K562 (cell line): ENCODE data around the gene NMRAL1. TPM values are rescaled to one million over a fixed set of nuclear protein-coding genes. Genes with fewer than 3 reads are reported as not detected.

Source experiments
- NONO ChIP-seq, 2 experiments: fragments of 200-400 bp in 1 of 2; fragments of 450-650 bp in 1 of 2; formaldehyde crosslinking in 1 of 2; IDR thresholded peaks; 2 replicates each; pipeline ENCODE4 v1.6.1; 2017; ENCODE audit warnings: low read depth in 2 of 2, mild to moderate bottlenecking in 2 of 2, moderate library complexity in 2 of 2, low read length in 1 of 2
- POLR2AphosphoS5 ChIP-seq: IDR thresholded peaks from 2 replicates; pipeline ENCODE4 v1.6.1; 2011; ENCODE audit warnings: mild to moderate bottlenecking, low read depth, low read length, moderate library complexity; ENCODE audit not compliant: control insufficient read depth, insufficient read depth
- POLR3A ChIP-seq: IDR thresholded peaks from 2 replicates; pipeline ENCODE4 v1.6.1; 2011; ENCODE audit warnings: borderline replicate concordance, mild to moderate bottlenecking, moderate library complexity; ENCODE audit not compliant: insufficient read length, insufficient read depth; ENCODE audit errors: extremely low read depth
- PTRF ChIP-seq: fragments of 450-650 bp; IDR thresholded peaks from 2 replicates; pipeline ENCODE4 v1.6.1; 2016; ENCODE audit warnings: mild to moderate bottlenecking, missing genetic modification characterization, missing compliant biosample characterization
- RBM25 ChIP-seq: fragments of 200-400 bp; formaldehyde crosslinking; IDR thresholded peaks from 2 replicates; pipeline ENCODE4 v1.6.1; 2018; ENCODE audit warnings: low read length, low read depth, moderate library complexity; ENCODE audit not compliant: severe bottlenecking
- TCFL5 ChIP-seq: fragments of 250-450 bp; sonication (Bioruptor Pico); conservative IDR thresholded peaks from 2 replicates; pipeline ENCODE4 v1.6.1; 2021; ENCODE audit warnings: mild to moderate bottlenecking, moderate library complexity, matching md5 sums
- TOE1 ChIP-seq, 2 experiments: fragments of 450-650 bp in 1 of 2; sonication (generic) in 1 of 2; formaldehyde crosslinking in 1 of 2; IDR thresholded peaks; 2 replicates each; pipeline versions ENCODE4 v1.7.1 to v1.8.0; 2016 to 2022; ENCODE audit warnings: borderline replicate concordance in 2 of 2, mild to moderate bottlenecking in 2 of 2, antibody characterized with exemption in 1 of 2, inconsistent platforms in 1 of 2, low read depth in 1 of 2, missing genetic modification reagents in 1 of 2, moderate library complexity in 1 of 2
- ZNF23 ChIP-seq: fragments of 250-450 bp; sonication (Bioruptor Pico); IDR thresholded peaks from 2 replicates; pipeline ENCODE4 v1.4.0; 2020; ENCODE audit warnings: mild to moderate bottlenecking
- ZZZ3 ChIP-seq: fragments of 450-650 bp; IDR thresholded peaks from 2 replicates; pipeline ENCODE4 v1.6.1; 2016; ENCODE audit warnings: antibody characterized with exemption, mild to moderate bottlenecking, moderate library complexity
- polyA plus RNA-seq, 8 experiments: library from polyadenylated mRNA; depleted of rRNA in 4 of 8; stranded (reverse) in 5 of 8; unstranded in 3 of 8; fragments of >200 nt; fragmentation: Nextera tagmentation in 2 of 8; fragmentation: Illumina TruSeq in 1 of 8; extraction: Ambion mirVana in 2 of 8; extraction: Trizol in 1 of 8; gene quantifications; 2 replicates each; pipeline versions ENCODE4 v1.2.1 to v1.2.3, GENCODE V29; 2011 to 2014; ENCODE audit warnings: inconsistent platforms in 1 of 8, missing spikeins in 1 of 8
- total RNA-seq, 7 experiments: library from RNA; depleted of rRNA in 6 of 7; stranded (reverse); fragments of >200 nt in 6 of 7; fragmentation: Illumina TruSeq in 2 of 7; extraction: Trizol in 2 of 7; gene quantifications; 2 replicates each; pipeline versions ENCODE4 v1.2.1 to v1.2.3, GENCODE V29; 2011 to 2021; ENCODE audit warnings: low replicate concordance in 1 of 7
- TF ChIP-seq, protein P1 (sequence below): fragments of 450-650 bp; IDR thresholded peaks from 2 replicates; pipeline ENCODE4 v1.6.1; 2016
- TF ChIP-seq, protein P2 (sequence below): sonication (generic); IDR thresholded peaks from 2 replicates; pipeline ENCODE4 v1.6.1; 2016
- TF ChIP-seq, protein P3 (sequence below), 3 experiments: fragments of 200-800 bp in 1 of 3; fragments of 250-450 bp in 1 of 3; fragments of 450-650 bp in 1 of 3; sonication (Bioruptor Pico) in 1 of 3; sonication (Bioruptor generic) in 1 of 3; formaldehyde crosslinking in 1 of 3; IDR thresholded peaks; 2 replicates each; pipeline versions ENCODE4 v1.6.1 to v1.8.0; 2016 to 2022; ENCODE audit warnings: mild to moderate bottlenecking in 2 of 3, missing genetic modification characterization in 2 of 3, missing compliant biosample characterization in 1 of 3, moderate library complexity in 1 of 3
- TF ChIP-seq, protein P4 (sequence below), 2 experiments: IDR thresholded peaks; 2 replicates each; pipeline ENCODE4 v1.6.1; 2012; ENCODE audit warnings: improper control_type of control experiment in 2 of 2, low read depth in 2 of 2, low read length in 2 of 2, borderline replicate concordance in 1 of 2
- TF ChIP-seq, protein P5 (sequence below): sonication (generic); formaldehyde crosslinking; IDR thresholded peaks from 2 replicates; pipeline ENCODE4 v1.8.1; 2022; ENCODE audit warnings: missing genetic modification reagents

NMRAL1 gene
- total and polyA plus RNA-seq, 9 of the 15 experiments (the other 6 are each of a cell fraction or from before 2014, with no cell fraction given): 6.3 to 116 (median 63.2) TPM

DNA sequence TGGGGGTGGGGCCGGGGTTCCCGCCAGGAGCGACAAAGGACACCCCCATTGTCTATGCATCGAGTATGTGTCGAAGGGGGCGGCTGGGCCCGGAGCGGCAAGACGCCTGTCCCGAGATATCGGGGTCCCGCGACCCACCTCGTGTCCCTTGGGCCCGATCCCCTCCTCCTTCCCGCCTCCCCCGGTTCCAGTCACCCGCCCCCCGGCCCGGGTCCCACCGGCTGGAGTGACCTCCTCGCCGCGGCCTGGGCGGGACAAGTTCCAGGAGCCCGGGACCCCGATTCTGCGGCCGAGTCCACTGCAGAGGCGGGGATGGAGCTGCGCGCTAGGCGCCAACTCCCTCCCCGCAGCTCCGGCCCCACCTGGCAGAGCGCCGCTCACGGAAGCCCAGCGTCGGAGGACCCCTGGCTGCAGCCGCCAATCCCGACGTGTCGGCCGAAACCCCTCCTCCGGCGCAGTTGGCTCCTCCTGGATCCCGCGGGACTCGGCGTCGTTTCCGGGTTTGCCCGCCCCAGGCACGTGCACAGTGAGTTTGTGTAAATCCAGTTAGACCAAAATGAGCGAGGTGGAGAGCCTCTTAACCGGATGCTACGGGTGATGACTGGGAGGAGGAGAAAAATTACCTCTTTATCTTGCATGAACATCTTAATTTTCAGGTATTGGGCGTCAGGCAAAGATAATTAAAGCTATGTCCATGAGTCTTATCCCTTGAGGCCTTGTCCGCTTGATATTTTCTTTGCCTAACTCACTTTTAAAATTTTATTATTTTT lies at the start of gene NMRAL1 (continued):
- TF ChIP-seq POLR2AphosphoS5: peak; percentile 81
- TF ChIP-seq, protein P1, sequence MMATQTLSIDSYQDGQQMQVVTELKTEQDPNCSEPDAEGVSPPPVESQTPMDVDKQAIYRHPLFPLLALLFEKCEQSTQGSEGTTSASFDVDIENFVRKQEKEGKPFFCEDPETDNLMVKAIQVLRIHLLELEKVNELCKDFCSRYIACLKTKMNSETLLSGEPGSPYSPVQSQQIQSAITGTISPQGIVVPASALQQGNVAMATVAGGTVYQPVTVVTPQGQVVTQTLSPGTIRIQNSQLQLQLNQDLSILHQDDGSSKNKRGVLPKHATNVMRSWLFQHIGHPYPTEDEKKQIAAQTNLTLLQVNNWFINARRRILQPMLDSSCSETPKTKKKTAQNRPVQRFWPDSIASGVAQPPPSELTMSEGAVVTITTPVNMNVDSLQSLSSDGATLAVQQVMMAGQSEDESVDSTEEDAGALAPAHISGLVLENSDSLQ: peak; percentile 85
- TF ChIP-seq, protein P2, sequence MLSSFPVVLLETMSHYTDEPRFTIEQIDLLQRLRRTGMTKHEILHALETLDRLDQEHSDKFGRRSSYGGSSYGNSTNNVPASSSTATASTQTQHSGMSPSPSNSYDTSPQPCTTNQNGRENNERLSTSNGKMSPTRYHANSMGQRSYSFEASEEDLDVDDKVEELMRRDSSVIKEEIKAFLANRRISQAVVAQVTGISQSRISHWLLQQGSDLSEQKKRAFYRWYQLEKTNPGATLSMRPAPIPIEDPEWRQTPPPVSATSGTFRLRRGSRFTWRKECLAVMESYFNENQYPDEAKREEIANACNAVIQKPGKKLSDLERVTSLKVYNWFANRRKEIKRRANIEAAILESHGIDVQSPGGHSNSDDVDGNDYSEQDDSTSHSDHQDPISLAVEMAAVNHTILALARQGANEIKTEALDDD: peak; percentile 63; the same call in 1 of the 2 replicates
- TF ChIP-seq TCFL5 (CRISPR knock-in tag): no peak
- TF ChIP-seq RBM25: peak; percentile 76
- TF ChIP-seq NONO (IDR thresholded peaks at IDR 0.05; ENCODE audit: low read depth in 2 of 2, low read length in 1 of 2): peak; percentile 39 to 60; a peak in 2 of 4 replicates
- peak; percentile 77; the same call in 1 of the 2 replicates for TF ChIP-seq ZZZ3
- TF ChIP-seq, protein P3, sequence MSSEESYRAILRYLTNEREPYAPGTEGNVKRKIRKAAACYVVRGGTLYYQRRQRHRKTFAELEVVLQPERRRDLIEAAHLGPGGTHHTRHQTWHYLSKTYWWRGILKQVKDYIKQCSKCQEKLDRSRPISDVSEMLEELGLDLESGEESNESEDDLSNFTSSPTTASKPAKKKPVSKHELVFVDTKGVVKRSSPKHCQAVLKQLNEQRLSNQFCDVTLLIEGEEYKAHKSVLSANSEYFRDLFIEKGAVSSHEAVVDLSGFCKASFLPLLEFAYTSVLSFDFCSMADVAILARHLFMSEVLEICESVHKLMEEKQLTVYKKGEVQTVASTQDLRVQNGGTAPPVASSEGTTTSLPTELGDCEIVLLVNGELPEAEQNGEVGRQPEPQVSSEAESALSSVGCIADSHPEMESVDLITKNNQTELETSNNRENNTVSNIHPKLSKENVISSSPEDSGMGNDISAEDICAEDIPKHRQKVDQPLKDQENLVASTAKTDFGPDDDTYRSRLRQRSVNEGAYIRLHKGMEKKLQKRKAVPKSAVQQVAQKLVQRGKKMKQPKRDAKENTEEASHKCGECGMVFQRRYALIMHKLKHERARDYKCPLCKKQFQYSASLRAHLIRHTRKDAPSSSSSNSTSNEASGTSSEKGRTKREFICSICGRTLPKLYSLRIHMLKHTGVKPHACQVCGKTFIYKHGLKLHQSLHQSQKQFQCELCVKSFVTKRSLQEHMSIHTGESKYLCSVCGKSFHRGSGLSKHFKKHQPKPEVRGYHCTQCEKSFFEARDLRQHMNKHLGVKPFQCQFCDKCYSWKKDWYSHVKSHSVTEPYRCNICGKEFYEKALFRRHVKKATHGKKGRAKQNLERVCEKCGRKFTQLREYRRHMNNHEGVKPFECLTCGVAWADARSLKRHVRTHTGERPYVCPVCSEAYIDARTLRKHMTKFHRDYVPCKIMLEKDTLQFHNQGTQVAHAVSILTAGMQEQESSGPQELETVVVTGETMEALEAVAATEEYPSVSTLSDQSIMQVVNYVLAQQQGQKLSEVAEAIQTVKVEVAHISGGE (CRISPR knock-in tag; IDR thresholded peaks at IDR 0.05): peak in 1 of 3 experiments; percentile 50; a peak in 1 of 6 replicates
- TF ChIP-seq PTRF: no peak
- peak; percentile 39; the same call in 1 of the 2 replicates for TF ChIP-seq TOE1 (IDR thresholded peaks at IDR 0.05; ENCODE audit: borderline replicate concordance)
- TF ChIP-seq TOE1 (CRISPR knock-in tag; IDR thresholded peaks at IDR 0.05; ENCODE audit: borderline replicate concordance, low read depth): no peak
- TF ChIP-seq, protein P4, sequence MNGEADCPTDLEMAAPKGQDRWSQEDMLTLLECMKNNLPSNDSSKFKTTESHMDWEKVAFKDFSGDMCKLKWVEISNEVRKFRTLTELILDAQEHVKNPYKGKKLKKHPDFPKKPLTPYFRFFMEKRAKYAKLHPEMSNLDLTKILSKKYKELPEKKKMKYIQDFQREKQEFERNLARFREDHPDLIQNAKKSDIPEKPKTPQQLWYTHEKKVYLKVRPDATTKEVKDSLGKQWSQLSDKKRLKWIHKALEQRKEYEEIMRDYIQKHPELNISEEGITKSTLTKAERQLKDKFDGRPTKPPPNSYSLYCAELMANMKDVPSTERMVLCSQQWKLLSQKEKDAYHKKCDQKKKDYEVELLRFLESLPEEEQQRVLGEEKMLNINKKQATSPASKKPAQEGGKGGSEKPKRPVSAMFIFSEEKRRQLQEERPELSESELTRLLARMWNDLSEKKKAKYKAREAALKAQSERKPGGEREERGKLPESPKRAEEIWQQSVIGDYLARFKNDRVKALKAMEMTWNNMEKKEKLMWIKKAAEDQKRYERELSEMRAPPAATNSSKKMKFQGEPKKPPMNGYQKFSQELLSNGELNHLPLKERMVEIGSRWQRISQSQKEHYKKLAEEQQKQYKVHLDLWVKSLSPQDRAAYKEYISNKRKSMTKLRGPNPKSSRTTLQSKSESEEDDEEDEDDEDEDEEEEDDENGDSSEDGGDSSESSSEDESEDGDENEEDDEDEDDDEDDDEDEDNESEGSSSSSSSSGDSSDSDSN (IDR thresholded peaks at IDR 0.05; ENCODE audit: borderline replicate concordance in 1 of 2, low read depth in 2 of 2, low read length in 2 of 2): peak in 1 of 2 experiments; percentile 69; a peak in 1 of 4 replicates
- TF ChIP-seq ZNF23 (CRISPR knock-in tag): no peak
- TF ChIP-seq, protein P5, sequence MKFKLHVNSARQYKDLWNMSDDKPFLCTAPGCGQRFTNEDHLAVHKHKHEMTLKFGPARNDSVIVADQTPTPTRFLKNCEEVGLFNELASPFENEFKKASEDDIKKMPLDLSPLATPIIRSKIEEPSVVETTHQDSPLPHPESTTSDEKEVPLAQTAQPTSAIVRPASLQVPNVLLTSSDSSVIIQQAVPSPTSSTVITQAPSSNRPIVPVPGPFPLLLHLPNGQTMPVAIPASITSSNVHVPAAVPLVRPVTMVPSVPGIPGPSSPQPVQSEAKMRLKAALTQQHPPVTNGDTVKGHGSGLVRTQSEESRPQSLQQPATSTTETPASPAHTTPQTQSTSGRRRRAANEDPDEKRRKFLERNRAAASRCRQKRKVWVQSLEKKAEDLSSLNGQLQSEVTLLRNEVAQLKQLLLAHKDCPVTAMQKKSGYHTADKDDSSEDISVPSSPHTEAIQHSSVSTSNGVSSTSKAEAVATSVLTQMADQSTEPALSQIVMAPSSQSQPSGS: 0 out of 2 replicates have a peak, but pooled peaks have one; percentile 17
- no peak for TF ChIP-seq POLR3A
